Measurements from ENCODE around the gene HHAT.

HHAT gene

DNA sequence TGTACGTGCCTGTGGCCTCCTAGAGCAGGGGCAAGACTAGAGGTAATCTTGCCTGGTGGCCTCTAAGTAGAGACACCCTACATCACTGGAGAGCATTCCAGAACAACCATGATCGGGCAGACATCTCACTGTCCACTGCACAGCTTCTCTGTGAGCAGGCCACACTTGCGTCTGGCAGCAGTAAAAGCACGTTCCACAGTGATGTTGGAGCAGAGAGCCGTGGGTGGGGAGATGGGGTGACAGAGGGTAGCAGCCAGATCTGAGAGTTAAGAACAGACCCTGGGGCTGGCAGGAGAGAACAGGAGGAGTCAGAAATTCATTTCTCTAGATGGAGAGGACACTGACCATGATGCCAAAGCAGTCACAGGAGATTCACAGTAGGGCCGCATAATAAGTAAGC, 293.0 kb downstream of the HHAT start:
- Histone ChIP-seq H3K9me3 (ENCODE audit: insufficient read depth, low read length, severe bottlenecking) (no peaks in the 10 kb centered on the region), H3K27me3 (ENCODE audit: insufficient read depth, low read length, poor library complexity) (no peaks in the 10 kb centered on the region), H3K79me2 (ENCODE audit: insufficient read depth, low read length) (no peaks in the 10 kb centered on the region), H3K27ac (ENCODE audit: low read length) (no peak overlapping the region), H4K20me1 (ENCODE audit: insufficient read depth, low read length) (no peaks in the 10 kb centered on the region), H3K4me3 (ENCODE audit: low read depth in 1 of 2, low read length in 2 of 2) (no peak overlapping the region), H3K9ac (ENCODE audit: low read depth, low read length) (no peak overlapping the region), H3K4me1 (ENCODE audit: insufficient read depth, low read length) (no peaks in the 10 kb centered on the region), H2AFZ (ENCODE audit: low read depth, low read length) (no peak overlapping the region), H3K4me2 (ENCODE audit: insufficient read depth, low read length) (no peak overlapping the region), H3K36me3 (ENCODE audit: insufficient read depth, low read length) (no peaks in the 10 kb centered on the region)
- no peak for ATAC-seq (ENCODE audit: insufficient read depth, low read depth)
- DNase-seq, result no peak
- no peak for TF ChIP-seq EZH2 (IDR thresholded peaks at IDR 0.05; ENCODE audit: borderline replicate concordance, low read depth, low read length, severe bottlenecking)
- TF ChIP-seq, protein P1, sequence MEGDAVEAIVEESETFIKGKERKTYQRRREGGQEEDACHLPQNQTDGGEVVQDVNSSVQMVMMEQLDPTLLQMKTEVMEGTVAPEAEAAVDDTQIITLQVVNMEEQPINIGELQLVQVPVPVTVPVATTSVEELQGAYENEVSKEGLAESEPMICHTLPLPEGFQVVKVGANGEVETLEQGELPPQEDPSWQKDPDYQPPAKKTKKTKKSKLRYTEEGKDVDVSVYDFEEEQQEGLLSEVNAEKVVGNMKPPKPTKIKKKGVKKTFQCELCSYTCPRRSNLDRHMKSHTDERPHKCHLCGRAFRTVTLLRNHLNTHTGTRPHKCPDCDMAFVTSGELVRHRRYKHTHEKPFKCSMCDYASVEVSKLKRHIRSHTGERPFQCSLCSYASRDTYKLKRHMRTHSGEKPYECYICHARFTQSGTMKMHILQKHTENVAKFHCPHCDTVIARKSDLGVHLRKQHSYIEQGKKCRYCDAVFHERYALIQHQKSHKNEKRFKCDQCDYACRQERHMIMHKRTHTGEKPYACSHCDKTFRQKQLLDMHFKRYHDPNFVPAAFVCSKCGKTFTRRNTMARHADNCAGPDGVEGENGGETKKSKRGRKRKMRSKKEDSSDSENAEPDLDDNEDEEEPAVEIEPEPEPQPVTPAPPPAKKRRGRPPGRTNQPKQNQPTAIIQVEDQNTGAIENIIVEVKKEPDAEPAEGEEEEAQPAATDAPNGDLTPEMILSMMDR (IDR thresholded peaks at IDR 0.05; ENCODE audit: borderline replicate concordance, extremely low read depth, low read length, poor library complexity, severe bottlenecking), result no peak

DNA sequence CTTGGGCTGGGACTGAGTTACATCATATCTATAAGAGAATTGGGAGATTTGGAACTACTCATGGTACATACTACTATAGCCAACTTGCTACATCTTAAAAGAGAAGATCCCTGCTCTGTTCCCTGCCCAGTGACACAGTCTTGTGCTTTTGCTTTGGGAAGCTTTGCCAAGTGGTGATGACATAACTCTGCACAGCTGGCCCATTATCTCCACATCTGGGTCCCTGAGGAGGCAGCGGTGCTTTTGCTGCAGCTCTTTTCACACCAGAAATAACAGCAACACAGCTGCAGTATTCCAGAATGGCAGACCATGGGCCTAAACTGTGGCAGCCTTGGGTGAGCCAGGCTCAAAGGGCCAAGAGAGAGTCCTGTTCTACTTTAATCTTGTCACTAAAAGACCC, 296.0 kb downstream of the HHAT start:
- DNase-seq (no peak), ATAC-seq (ENCODE audit: insufficient read depth, low read depth) (no peak)
- no peaks in the 10 kb centered on the region for H3K4me1 ChIP-seq (ENCODE audit: insufficient read depth, low read length)
- H4K20me1 ChIP-seq (ENCODE audit: insufficient read depth, low read length), result no peaks in the 10 kb centered on the region
- H3K36me3 ChIP-seq (ENCODE audit: insufficient read depth, low read length), result no peaks in the 10 kb centered on the region
- H3K79me2 ChIP-seq (ENCODE audit: insufficient read depth, low read length), result no peaks in the 10 kb centered on the region
- TF ChIP-seq, protein P1 (IDR thresholded peaks at IDR 0.05; ENCODE audit: borderline replicate concordance, extremely low read depth, low read length, poor library complexity, severe bottlenecking), result no peak
- TF ChIP-seq EZH2 (IDR thresholded peaks at IDR 0.05; ENCODE audit: borderline replicate concordance, low read depth, low read length, severe bottlenecking), result no peak
- H3K9me3 ChIP-seq (ENCODE audit: insufficient read depth, low read length, severe bottlenecking), result no peaks in the 10 kb centered on the region
- H3K4me3 ChIP-seq (ENCODE audit: low read depth in 1 of 2, low read length in 2 of 2), result no peak overlapping the region
- no peak overlapping the region for H2AFZ ChIP-seq (ENCODE audit: low read depth, low read length)
- H3K27me3 ChIP-seq (ENCODE audit: insufficient read depth, low read length, poor library complexity), result no peaks in the 10 kb centered on the region
- no peak overlapping the region for H3K4me2 ChIP-seq (ENCODE audit: insufficient read depth, low read length)
- no peak overlapping the region for H3K9ac ChIP-seq (ENCODE audit: low read depth, low read length)
- no peak overlapping the region for H3K27ac ChIP-seq (ENCODE audit: low read length)

DNA sequence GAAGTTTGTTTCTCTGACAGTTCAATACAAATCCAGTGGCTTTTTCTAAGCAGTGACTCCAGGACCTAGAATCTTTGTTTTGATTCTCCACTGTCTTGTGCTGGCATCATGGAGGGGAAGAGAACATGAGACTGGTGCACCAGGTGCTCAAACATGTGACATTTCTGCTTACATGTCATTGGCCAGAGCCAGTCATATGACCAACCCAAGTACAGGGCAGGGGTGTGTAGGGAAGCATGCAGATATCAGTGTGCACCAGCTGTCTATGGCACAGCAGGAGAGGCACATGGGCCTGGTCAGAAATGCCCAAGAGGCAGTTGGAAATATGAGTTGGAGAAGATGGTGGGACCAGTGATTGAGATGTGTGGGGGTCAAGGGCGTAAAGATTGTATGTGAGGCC, 297.0 kb downstream of the HHAT start:
- Histone ChIP-seq H3K79me2 (ENCODE audit: insufficient read depth, low read length) (no peaks in the 10 kb centered on the region), H3K27me3 (ENCODE audit: insufficient read depth, low read length, poor library complexity) (no peaks in the 10 kb centered on the region), H3K9me3 (ENCODE audit: insufficient read depth, low read length, severe bottlenecking) (no peaks in the 10 kb centered on the region), H3K36me3 (ENCODE audit: insufficient read depth, low read length) (no peaks in the 10 kb centered on the region), H2AFZ (ENCODE audit: low read depth, low read length) (no peak overlapping the region), H3K4me2 (ENCODE audit: insufficient read depth, low read length) (no peak overlapping the region), H3K9ac (ENCODE audit: low read depth, low read length) (no peak overlapping the region), H3K4me3 (ENCODE audit: low read depth in 1 of 2, low read length in 2 of 2) (no peak overlapping the region), H3K27ac (ENCODE audit: low read length) (no peak overlapping the region), H4K20me1 (ENCODE audit: insufficient read depth, low read length) (no peaks in the 10 kb centered on the region), H3K4me1 (ENCODE audit: insufficient read depth, low read length) (no peaks in the 10 kb centered on the region)
- DNase-seq (no peak), ATAC-seq (ENCODE audit: insufficient read depth, low read depth) (no peak)
- TF ChIP-seq, protein P1 (IDR thresholded peaks at IDR 0.05; ENCODE audit: borderline replicate concordance, extremely low read depth, low read length, poor library complexity, severe bottlenecking), result no peak
- no peak for TF ChIP-seq EZH2 (IDR thresholded peaks at IDR 0.05; ENCODE audit: borderline replicate concordance, low read depth, low read length, severe bottlenecking)

DNA sequence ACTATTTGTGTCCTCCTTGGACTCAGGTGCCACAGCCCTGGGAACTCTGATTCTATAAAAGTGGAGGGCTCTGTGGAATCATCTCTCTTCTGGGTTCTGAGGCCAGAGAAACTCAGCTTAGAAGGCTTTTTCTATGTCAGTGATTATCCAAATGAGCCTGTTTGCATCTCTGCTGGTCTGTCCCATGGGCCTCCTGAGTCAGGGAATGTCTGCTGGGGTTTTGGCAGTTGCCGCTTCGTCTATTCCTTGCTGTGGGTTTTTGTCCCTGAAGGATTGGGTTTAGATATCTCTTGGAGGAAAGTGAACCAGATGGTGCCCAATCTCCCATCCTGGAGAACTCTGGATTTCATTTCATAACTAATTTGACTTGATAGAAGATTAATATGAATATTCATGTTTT, 297.6 kb downstream of the HHAT start:
- Histone ChIP-seq H3K4me3 (ENCODE audit: low read depth in 1 of 2, low read length in 2 of 2) (no peak overlapping the region), H3K79me2 (ENCODE audit: insufficient read depth, low read length) (no peaks in the 10 kb centered on the region), H3K9ac (ENCODE audit: low read depth, low read length) (no peak overlapping the region), H3K27me3 (ENCODE audit: insufficient read depth, low read length, poor library complexity) (no peaks in the 10 kb centered on the region), H3K4me2 (ENCODE audit: insufficient read depth, low read length) (no peak overlapping the region), H4K20me1 (ENCODE audit: insufficient read depth, low read length) (no peaks in the 10 kb centered on the region), H3K36me3 (ENCODE audit: insufficient read depth, low read length) (no peaks in the 10 kb centered on the region), H3K4me1 (ENCODE audit: insufficient read depth, low read length) (no peaks in the 10 kb centered on the region), H2AFZ (ENCODE audit: low read depth, low read length) (no peak overlapping the region), H3K9me3 (ENCODE audit: insufficient read depth, low read length, severe bottlenecking) (no peaks in the 10 kb centered on the region), H3K27ac (ENCODE audit: low read length) (no peak overlapping the region)
- ATAC-seq (ENCODE audit: insufficient read depth, low read depth), result no peak
- TF ChIP-seq EZH2 (IDR thresholded peaks at IDR 0.05; ENCODE audit: borderline replicate concordance, low read depth, low read length, severe bottlenecking), result no peak
- TF ChIP-seq, protein P1 (IDR thresholded peaks at IDR 0.05; ENCODE audit: borderline replicate concordance, extremely low read depth, low read length, poor library complexity, severe bottlenecking), result no peak
- DNase-seq, result no peak
